GM23338 (cell line): ENCODE data around the gene GGN. TPM values are rescaled to one million over a fixed set of nuclear protein-coding genes. Genes with fewer than 3 reads are reported as not detected.

Experiments
- CREB1 ChIP-seq: fragments of 250-450 bp; sonication (Bioruptor Pico); IDR thresholded peaks from 2 replicates; pipeline ENCODE4 v1.5.0; 2020; ENCODE audit warnings: low read depth, mild to moderate bottlenecking, moderate library complexity
- polyA plus RNA-seq: library from polyadenylated mRNA; unstranded; fragments of >200 nt; fragmentation: Nextera tagmentation; extraction: Ambion mirVana; gene quantifications from 2 replicates; pipeline ENCODE4 v1.2.1, GENCODE V29; 2016
- total RNA-seq: library from RNA; depleted of rRNA; stranded (reverse); fragments of >200 nt; shearing (Covaris generic); gene quantifications from 2 replicates; pipeline ENCODE4 v1.2.3, GENCODE V29; 2014; rRNA removed
- TF ChIP-seq, protein P1 (sequence below): fragments of 250-450 bp; sonication (Bioruptor Pico); IDR thresholded peaks from 2 replicates; pipeline ENCODE4 v1.5.0; 2020; ENCODE audit warnings: mild to moderate bottlenecking, moderate library complexity

Gene GGN
- total and polyA plus RNA-seq, 2 experiments from 2014 or later: 0.14 to 1.5 TPM

DNA sequence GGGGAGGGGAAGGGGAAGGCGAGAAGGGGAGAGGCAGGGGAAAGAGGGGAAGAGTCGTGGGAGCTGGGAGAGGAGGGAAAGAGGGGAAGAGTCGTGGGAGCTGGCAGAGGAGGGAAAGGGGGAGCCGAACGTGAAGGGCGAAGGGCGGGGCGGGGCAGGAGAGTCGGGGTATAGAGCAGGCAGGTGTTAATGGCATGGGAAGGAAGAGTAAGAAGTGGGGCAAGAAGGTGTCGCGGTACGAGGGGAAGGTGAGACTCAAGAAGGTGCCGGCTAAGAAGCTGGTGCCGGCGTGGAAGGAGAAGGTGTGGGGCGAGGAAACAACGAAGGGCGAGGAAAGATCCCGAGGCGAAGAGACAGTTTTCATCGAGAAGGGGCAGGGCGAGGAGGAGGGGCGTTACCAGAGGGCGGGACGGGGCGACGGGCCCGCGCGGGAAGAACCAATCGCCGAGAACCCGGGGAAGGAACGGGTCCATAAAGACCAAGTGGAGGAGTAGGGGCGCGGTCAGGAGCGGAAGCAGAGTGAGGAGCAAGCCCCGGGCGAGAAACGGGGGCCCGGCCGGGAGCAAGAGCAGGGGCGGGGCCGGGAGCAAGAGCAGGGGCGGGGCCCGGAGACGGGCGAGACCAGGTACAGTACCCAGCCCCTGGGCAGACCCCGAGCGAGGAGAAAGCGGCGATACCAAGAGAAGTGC, 51.7 kb downstream of the GGN start (continued):
- TF ChIP-seq, protein P1, sequence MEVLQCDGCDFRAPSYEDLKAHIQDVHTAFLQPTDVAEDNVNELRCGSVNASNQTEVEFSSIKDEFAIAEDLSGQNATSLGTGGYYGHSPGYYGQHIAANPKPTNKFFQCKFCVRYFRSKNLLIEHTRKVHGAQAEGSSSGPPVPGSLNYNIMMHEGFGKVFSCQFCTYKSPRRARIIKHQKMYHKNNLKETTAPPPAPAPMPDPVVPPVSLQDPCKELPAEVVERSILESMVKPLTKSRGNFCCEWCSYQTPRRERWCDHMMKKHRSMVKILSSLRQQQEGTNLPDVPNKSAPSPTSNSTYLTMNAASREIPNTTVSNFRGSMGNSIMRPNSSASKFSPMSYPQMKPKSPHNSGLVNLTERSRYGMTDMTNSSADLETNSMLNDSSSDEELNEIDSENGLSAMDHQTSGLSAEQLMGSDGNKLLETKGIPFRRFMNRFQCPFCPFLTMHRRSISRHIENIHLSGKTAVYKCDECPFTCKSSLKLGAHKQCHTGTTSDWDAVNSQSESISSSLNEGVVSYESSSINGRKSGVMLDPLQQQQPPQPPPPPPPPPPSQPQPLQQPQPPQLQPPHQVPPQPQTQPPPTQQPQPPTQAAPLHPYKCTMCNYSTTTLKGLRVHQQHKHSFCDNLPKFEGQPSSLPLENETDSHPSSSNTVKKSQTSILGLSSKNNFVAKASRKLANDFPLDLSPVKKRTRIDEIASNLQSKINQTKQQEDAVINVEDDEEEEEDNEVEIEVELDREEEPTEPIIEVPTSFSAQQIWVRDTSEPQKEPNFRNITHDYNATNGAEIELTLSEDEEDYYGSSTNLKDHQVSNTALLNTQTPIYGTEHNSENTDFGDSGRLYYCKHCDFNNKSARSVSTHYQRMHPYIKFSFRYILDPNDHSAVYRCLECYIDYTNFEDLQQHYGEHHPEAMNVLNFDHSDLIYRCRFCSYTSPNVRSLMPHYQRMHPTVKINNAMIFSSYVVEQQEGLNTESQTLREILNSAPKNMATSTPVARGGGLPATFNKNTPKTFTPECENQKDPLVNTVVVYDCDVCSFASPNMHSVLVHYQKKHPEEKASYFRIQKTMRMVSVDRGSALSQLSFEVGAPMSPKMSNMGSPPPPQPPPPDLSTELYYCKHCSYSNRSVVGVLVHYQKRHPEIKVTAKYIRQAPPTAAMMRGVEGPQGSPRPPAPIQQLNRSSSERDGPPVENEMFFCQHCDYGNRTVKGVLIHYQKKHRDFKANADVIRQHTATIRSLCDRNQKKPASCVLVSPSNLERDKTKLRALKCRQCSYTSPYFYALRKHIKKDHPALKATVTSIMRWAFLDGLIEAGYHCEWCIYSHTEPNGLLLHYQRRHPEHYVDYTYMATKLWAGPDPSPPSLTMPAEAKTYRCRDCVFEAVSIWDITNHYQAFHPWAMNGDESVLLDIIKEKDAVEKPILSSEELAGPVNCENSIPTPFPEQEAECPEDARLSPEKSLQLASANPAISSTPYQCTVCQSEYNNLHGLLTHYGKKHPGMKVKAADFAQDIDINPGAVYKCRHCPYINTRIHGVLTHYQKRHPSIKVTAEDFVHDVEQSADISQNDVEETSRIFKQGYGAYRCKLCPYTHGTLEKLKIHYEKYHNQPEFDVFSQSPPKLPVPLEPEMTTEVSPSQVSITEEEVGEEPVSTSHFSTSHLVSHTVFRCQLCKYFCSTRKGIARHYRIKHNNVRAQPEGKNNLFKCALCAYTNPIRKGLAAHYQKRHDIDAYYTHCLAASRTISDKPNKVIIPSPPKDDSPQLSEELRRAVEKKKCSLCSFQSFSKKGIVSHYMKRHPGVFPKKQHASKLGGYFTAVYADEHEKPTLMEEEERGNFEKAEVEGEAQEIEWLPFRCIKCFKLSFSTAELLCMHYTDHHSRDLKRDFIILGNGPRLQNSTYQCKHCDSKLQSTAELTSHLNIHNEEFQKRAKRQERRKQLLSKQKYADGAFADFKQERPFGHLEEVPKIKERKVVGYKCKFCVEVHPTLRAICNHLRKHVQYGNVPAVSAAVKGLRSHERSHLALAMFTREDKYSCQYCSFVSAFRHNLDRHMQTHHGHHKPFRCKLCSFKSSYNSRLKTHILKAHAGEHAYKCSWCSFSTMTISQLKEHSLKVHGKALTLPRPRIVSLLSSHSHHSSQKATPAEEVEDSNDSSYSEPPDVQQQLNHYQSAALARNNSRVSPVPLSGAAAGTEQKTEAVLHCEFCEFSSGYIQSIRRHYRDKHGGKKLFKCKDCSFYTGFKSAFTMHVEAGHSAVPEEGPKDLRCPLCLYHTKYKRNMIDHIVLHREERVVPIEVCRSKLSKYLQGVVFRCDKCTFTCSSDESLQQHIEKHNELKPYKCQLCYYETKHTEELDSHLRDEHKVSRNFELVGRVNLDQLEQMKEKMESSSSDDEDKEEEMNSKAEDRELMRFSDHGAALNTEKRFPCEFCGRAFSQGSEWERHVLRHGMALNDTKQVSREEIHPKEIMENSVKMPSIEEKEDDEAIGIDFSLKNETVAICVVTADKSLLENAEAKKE (CRISPR knock-in tag): no peak
- no peak for TF ChIP-seq CREB1 (CRISPR knock-in tag)

Other genes starting within 250 kb of the GGN start
- gene DPF1, start 163.8 kb downstream of the GGN start, total RNA-seq: 8.3 and 11.7 TPM in 2 replicates
- 7.9 and 8.3 TPM in 2 replicates for gene DPF1, start 163.8 kb downstream of the GGN start, polyA plus RNA-seq
- gene PPP1R14A, start 131.7 kb downstream of the GGN start, total RNA-seq: 9.4 and 14.5 TPM in 2 replicates
- 76.2 and 77.5 TPM in 2 replicates for gene PPP1R14A, start 131.7 kb downstream of the GGN start, polyA plus RNA-seq
- 382 and 468 TPM in 2 replicates for gene SPINT2, start 123.5 kb downstream of the GGN start, total RNA-seq
- 298 and 319 TPM in 2 replicates for gene SPINT2, start 123.5 kb downstream of the GGN start, polyA plus RNA-seq
- gene C19orf33, start 83.8 kb downstream of the GGN start, total RNA-seq: 26.7 and 58.9 TPM in 2 replicates
- gene C19orf33, start 83.8 kb downstream of the GGN start, polyA plus RNA-seq: 72.2 and 95.5 TPM in 2 replicates
- 102 and 106 TPM in 2 replicates for gene YIF1B, start 72.1 kb downstream of the GGN start, total RNA-seq
- 82.8 and 88.0 TPM in 2 replicates for gene YIF1B, start 72.1 kb downstream of the GGN start, polyA plus RNA-seq
- 9.9 and 14.6 TPM in 2 replicates for gene KCNK6, start 68.2 kb downstream of the GGN start, total RNA-seq
- 9.0 and 9.4 TPM in 2 replicates for gene KCNK6, start 68.2 kb downstream of the GGN start, polyA plus RNA-seq
- 1.4 and 4.2 TPM in 2 replicates for gene CATSPERG, start 52.2 kb downstream of the GGN start, total RNA-seq
- gene CATSPERG, start 52.2 kb downstream of the GGN start, polyA plus RNA-seq: 1.4 and 1.9 TPM in 2 replicates
- 165 and 241 TPM in 2 replicates for gene PSMD8, start 13.5 kb downstream of the GGN start, total RNA-seq
- 129 and 138 TPM in 2 replicates for gene PSMD8, start 13.5 kb downstream of the GGN start, polyA plus RNA-seq
- 3.9 TPM in 2 replicates for gene SPRED3, start 663 bp upstream of the GGN start, total RNA-seq
- gene SPRED3, start 663 bp upstream of the GGN start, polyA plus RNA-seq: 10.7 and 11.6 TPM in 2 replicates
- gene FAM98C, start 15.1 kb upstream of the GGN start, total RNA-seq: 4.3 and 5.7 TPM in 2 replicates
- gene FAM98C, start 15.1 kb upstream of the GGN start, polyA plus RNA-seq: 7.6 and 8.0 TPM in 2 replicates
- 3.6 and 4.1 TPM in 2 replicates for gene RASGRP4, start 38.2 kb upstream of the GGN start, total RNA-seq
- gene RASGRP4, start 38.2 kb upstream of the GGN start, polyA plus RNA-seq: 1.5 and 1.6 TPM in 2 replicates
- gene RYR1, start 45.7 kb upstream of the GGN start, total RNA-seq: 17.3 and 26.7 TPM in 2 replicates
- 4.0 and 4.7 TPM in 2 replicates for gene RYR1, start 45.7 kb upstream of the GGN start, polyA plus RNA-seq
- 7.7 and 11.8 TPM in 2 replicates for gene MAP4K1, start 229.9 kb upstream of the GGN start, total RNA-seq
- 42.8 and 44.6 TPM in 2 replicates for gene MAP4K1, start 229.9 kb upstream of the GGN start, polyA plus RNA-seq
- gene EIF3K, start 231.2 kb upstream of the GGN start, total RNA-seq: 509 and 527 TPM in 2 replicates
- 215 and 226 TPM in 2 replicates for gene EIF3K, start 231.2 kb upstream of the GGN start, polyA plus RNA-seq